Duodenal mucosa (tissue), 2 donors: Measurements from ENCODE around the gene SLC22A8.
"Not testable (repeated sequence)": the region's sequence is repeated elsewhere in the genome, so short reads cannot be mapped to it uniquely, and the experiment has no call there.

Experiments used
- H3K27ac ChIP-seq: one replicate; pipeline ENCODE4 v1.7.0; 2013; ENCODE audit warnings: low read depth, low read length
- H3K27me3 ChIP-seq, 2 donors: one replicate each; pipeline ENCODE4 v1.7.0; 2013; ENCODE audit warnings: low read length in 2 of 2, control low read depth in 1 of 2; ENCODE audit not compliant: insufficient read depth in 2 of 2, control insufficient read depth in 1 of 2
- H3K36me3 ChIP-seq, 2 donors: one replicate each; pipeline ENCODE4 v1.7.0; 2013; ENCODE audit warnings: low read length in 2 of 2, control low read depth in 1 of 2; ENCODE audit not compliant: insufficient read depth in 2 of 2, control insufficient read depth in 1 of 2
- H3K4me1 ChIP-seq, 2 donors: one replicate each; pipeline ENCODE4 v1.7.0; 2013; ENCODE audit warnings: low read length in 2 of 2, control low read depth in 1 of 2; ENCODE audit not compliant: insufficient read depth in 2 of 2, control insufficient read depth in 1 of 2
- H3K4me3 ChIP-seq, 2 donors: one replicate each; pipeline ENCODE4 v1.7.0; 2013; ENCODE audit warnings: low read length in 2 of 2, low read depth in 1 of 2
- H3K9ac ChIP-seq, 2 donors: one replicate each; pipeline ENCODE4 v1.7.0; 2013; ENCODE audit warnings: low read length in 2 of 2, low read depth in 1 of 2
- H3K9me3 ChIP-seq, 2 donors: one replicate each; pipeline ENCODE4 v1.7.0; 2013; ENCODE audit warnings: low read length in 2 of 2, control low read depth in 1 of 2; ENCODE audit not compliant: control insufficient read depth in 1 of 2

Gene SLC22A8

DNA sequence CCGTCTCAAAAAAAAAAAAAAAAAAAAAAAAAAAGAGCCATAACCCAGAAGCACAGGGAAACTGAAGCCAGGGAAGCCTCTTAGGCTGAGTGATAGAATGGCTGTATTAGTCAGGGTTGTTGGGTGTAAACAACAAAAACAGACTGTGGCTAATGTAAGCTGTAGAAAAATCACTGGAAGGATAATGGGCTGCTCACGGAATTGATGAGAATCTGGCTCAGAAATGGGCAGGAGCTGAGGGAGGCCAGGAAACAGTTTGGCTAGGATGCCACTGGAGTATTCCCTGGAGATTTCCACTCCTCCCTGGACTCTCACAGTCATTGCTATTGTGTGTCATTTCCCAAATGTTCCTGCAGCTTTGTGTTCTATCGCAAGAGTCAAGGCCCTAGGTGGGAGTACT lies 53.2 kb downstream of the SLC22A8 start:
- Histone ChIP-seq H3K36me3 (no peaks in the 10 kb centered on the region), H3K27me3 (no peaks in the 10 kb centered on the region), H3K4me1 (peaks cover 11 to 13% of the 10 kb centered on the region in 2 donors)

DNA sequence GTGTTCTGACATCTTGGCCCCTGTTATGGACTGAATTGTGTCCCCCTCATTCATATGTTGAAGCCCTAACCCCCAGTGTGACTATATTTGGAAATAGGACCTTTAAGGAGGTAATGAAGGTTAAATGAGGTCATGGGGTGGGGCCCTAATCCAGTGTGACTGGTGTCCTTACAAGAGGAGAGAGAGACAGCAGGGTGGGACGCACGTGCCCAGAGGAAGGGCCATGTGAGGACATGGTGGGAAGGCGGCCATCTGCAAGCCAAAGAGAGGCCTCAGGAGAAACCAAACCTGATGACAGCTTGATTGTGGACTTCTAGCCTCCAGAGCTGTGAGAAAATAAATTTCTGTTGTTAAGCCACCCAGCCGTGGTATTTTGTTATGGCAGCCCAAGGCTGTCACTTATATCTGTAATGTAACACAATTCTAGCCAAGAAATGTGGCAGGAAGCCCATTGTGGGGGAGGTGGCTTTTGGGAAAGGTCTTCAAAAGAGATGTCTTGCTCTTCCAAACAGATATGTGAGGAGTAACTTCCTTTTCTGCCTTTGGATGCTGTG lies 54.5 kb downstream of the SLC22A8 start:
- Histone ChIP-seq H3K36me3 (no peaks in the 10 kb centered on the region), H3K4me3 (no peak overlapping the region), H3K9me3 (no peaks in the 10 kb centered on the region), H3K27ac (no peak overlapping the region), H3K9ac (no peak overlapping the region), H3K27me3 (no peaks in the 10 kb centered on the region), H3K4me1 (peaks cover 11 to 13% of the 10 kb centered on the region in 2 donors)

More for the DNA sequence above, 53.2 kb downstream of the SLC22A8 start:
- Histone ChIP-seq H3K9ac (no peak overlapping the region), H3K27ac (no peak overlapping the region), H3K9me3 (no peaks in the 10 kb centered on the region), H3K4me3 (no peak overlapping the region)

- Histone ChIP-seq H3K4me1 (peaks cover 11 to 13% of the 10 kb centered on the region in 2 donors), H3K36me3 (no peaks in the 10 kb centered on the region), H3K27ac (no peak overlapping the region), H3K27me3 (no peaks in the 10 kb centered on the region), H3K4me3 (no peak overlapping the region), H3K9me3 (no peaks in the 10 kb centered on the region), H3K9ac (no peak overlapping the region)
Measured at GRCh38 chr11:62959422-62959980, 56.1 kb downstream of the SLC22A8 start.

GRCh38 chr11:62958547-62959421 lies 56.9 kb downstream of the SLC22A8 start:
- H3K4me1 ChIP-seq, result peaks cover 11 to 13% of the 10 kb centered on the region in 2 donors
- H3K27ac ChIP-seq, result no peak overlapping the region
- no peak overlapping the region for H3K9ac ChIP-seq
- H3K4me3 ChIP-seq, result no peak overlapping the region
- H3K36me3 ChIP-seq, result no peaks in the 10 kb centered on the region
- H3K27me3 ChIP-seq, result no peaks in the 10 kb centered on the region
- no peaks in the 10 kb centered on the region for H3K9me3 ChIP-seq

GRCh38 chr11:62957147-62957546 lies 58.5 kb downstream of the SLC22A8 start:
- no peak overlapping the region for H3K9ac ChIP-seq
- H3K4me1 ChIP-seq, result peaks cover 11 to 13% of the 10 kb centered on the region in 2 donors
- no peaks in the 10 kb centered on the region for H3K36me3 ChIP-seq
- H3K9me3 ChIP-seq, result no peaks in the 10 kb centered on the region
- H3K27me3 ChIP-seq, result no peaks in the 10 kb centered on the region
- no peak overlapping the region for H3K4me3 ChIP-seq
- H3K27ac ChIP-seq, result no peak overlapping the region

DNA sequence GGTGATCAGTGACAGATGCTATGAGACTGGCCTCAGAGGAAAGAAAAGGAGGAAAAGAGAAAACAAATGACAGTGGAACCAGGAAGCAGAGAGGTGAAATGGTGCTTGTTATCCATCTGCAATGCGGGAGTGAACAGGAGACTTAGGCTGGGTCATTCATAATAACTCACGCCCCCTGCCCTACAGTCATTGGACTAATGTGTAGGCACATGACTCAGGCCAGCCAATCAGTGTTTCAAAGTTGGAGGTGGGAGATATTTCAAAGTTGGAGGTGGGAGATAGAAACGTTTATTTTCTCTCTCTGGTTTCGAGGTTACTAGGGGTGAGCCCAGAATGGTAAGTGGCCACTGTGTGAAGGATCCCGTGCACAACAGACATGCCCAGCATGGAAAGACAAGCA lies 61.2 kb downstream of the SLC22A8 start:
- H3K9me3 ChIP-seq, result no peaks in the 10 kb centered on the region
- no peak overlapping the region for H3K27ac ChIP-seq
- H3K36me3 ChIP-seq, result no peaks in the 10 kb centered on the region
- H3K27me3 ChIP-seq, result no peaks in the 10 kb centered on the region
- no peak overlapping the region for H3K9ac ChIP-seq
- H3K4me3 ChIP-seq, result no peak overlapping the region
- H3K4me1 ChIP-seq, result peaks cover 11 to 13% of the 10 kb centered on the region in 2 donors

DNA sequence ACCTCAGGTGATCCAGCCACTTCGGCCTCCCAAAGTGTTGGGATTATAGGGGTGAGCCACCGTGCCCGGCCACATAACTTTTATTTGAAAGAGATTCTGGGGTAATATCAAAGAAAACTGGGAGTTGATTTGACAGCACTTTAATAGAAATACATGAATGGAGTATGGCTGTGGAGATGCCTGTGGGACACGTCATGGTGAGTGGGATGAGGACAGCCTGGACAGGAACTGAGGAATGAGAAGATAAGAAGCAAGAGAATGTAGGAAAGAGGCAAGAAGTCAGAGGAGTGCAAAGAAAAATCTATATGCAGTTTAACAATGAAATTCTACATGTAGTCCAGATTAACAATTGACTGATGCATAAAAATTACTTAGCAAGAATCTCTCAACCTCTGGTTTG lies 61.8 kb downstream of the SLC22A8 start:
- Histone ChIP-seq H3K4me1 (peaks cover 6 to 7% of the 10 kb centered on the region in 2 donors), H3K4me3 (no peak overlapping the region), H3K36me3 (no peaks in the 10 kb centered on the region), H3K27ac (no peak overlapping the region), H3K27me3 (no peaks in the 10 kb centered on the region), H3K9ac (no peak overlapping the region), H3K9me3 (no peaks in the 10 kb centered on the region)

DNA sequence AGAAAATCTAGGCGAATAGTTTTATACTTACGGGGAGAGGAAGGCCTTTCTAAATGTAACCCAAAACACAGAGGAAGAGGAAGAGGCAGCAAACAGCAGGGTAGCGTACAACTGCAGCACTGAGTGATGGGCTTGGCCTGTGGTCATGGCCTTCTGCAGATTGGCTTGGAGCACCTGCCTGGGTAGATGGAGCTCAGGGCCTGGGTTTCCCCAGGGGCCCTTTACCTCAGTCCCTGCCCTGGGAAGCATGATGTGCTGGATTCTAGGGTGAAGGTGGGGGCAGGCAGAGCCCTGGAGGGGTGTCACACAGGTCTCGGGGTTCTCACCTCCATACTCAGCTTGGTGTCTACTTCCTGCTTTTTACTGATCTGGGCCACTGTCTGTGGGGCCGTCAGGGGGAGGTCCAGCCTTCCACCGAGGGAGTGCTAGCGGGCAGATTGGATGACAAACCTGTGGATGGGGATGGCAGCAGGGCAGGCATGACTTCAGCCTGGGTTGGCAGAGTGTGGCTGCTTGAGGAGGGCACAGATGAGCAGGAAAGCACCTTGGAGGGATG lies 66.8 kb downstream of the SLC22A8 start:
- no peak overlapping the region for H3K9ac ChIP-seq
- H3K27ac ChIP-seq, result no peak overlapping the region
- peaks cover 0 to 4% of the 10 kb centered on the region in 2 donors for H3K27me3 ChIP-seq
- H3K36me3 ChIP-seq, result no peaks in the 10 kb centered on the region
- H3K4me3 ChIP-seq, result no peak overlapping the region
- H3K9me3 ChIP-seq, result no peaks in the 10 kb centered on the region
- no peaks in the 10 kb centered on the region for H3K4me1 ChIP-seq

DNA sequence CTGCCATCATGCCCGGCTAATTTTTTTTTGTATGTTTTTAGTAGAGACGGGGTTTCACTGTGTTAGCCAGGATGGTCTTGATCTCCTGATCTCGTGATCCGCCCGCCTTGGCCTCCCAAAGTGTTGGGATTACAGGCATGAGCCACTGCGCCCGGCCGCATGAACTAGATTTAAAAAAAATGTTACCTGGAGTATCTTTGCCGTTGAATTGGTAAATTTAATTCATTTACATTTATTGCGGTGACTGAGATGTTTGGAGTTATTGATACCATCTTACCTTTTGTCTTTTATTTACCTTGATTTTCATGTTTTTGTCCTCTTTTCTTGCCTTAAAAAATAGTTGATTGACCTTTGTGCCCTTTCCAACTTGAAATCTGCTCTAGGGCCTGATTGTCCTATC lies 70.1 kb downstream of the SLC22A8 start:
- not testable (repeated sequence) for H3K4me1 ChIP-seq, H3K36me3 ChIP-seq, H3K4me3 ChIP-seq, H3K9me3 ChIP-seq, H3K9ac ChIP-seq, H3K27ac ChIP-seq, H3K27me3 ChIP-seq
